WTC11 (cell line): ENCODE results near the gene ZNF664. TPM values are rescaled to one million over a fixed set of nuclear protein-coding genes. Genes with fewer than 3 reads are reported as not detected.

Experiments used
- ATAC-seq: fragments of 200-7000 bp; cut with Tn5 transposase; 2 replicates; pipeline ENCODE4 v1.10.0; 2021; ENCODE audit warnings: mild to moderate bottlenecking, moderate library complexity
- CTCF ChIA-PET: fragments of 300-600 bp; sonication (Branson Sonifier 250); formaldehyde crosslinking; loops from one replicate; lab custom pipeline; 2021; ENCODE audit warnings: antibody characterized with exemption; lab: Charles Lee
- POLR2A ChIA-PET: fragments of 350-600 bp; sonication (Branson Sonifier 250); formaldehyde crosslinking; loops from one replicate; lab custom pipeline; 2021; ENCODE audit warnings: antibody characterized with exemption; lab: Charles Lee
- DNase-seq: peaks from one replicate; pipeline ENCODE4 v3.0.0; 2021; ENCODE audit warnings: low spot score
- H3K27ac Mint-ChIP-seq: 2 replicates; pipeline ENCODE4 v1.8.0; 2021; ENCODE audit warnings: mixed read lengths
- H3K27me3 Mint-ChIP-seq: 2 replicates; pipeline ENCODE4 v1.8.0; 2021; ENCODE audit warnings: low read depth, mild to moderate bottlenecking, moderate library complexity, mixed read lengths
- H3K36me3 Mint-ChIP-seq: 2 replicates; pipeline ENCODE4 v1.8.0; 2021; ENCODE audit warnings: mixed read lengths
- H3K4me1 Mint-ChIP-seq: 2 replicates; pipeline ENCODE4 v1.8.0; 2022; ENCODE audit warnings: mixed read lengths
- H3K4me3 Mint-ChIP-seq: 2 replicates; pipeline ENCODE4 v1.8.0; 2021; ENCODE audit warnings: mild to moderate bottlenecking, moderate library complexity, mixed read lengths
- H3K9me3 Mint-ChIP-seq: 2 replicates; pipeline ENCODE4 v1.8.0; 2021; ENCODE audit warnings: mixed read lengths
- ESRRA ChIP-seq: sonication (generic); formaldehyde crosslinking; IDR thresholded peaks from 2 replicates; pipeline ENCODE4 v1.8.1; 2022; ENCODE audit warnings: mild to moderate bottlenecking, missing genetic modification reagents, borderline replicate concordance
- FOXP1 ChIP-seq: sonication (generic); formaldehyde crosslinking; IDR thresholded peaks from 2 replicates; pipeline ENCODE4 v1.8.0; 2022; ENCODE audit warnings: missing genetic modification reagents, mild to moderate bottlenecking, moderate library complexity, borderline replicate concordance
- GTF2I ChIP-seq: fragments of 250-450 bp; sonication (Bioruptor Pico); conservative IDR thresholded peaks from 2 replicates; pipeline ENCODE4 v1.4.0; 2021; ENCODE audit warnings: mild to moderate bottlenecking
- IRF2 ChIP-seq: sonication (generic); formaldehyde crosslinking; IDR thresholded peaks from 2 replicates; pipeline ENCODE4 v1.8.0; 2022; ENCODE audit warnings: low read depth, missing genetic modification reagents, borderline replicate concordance
- MYBL2 ChIP-seq: sonication (generic); formaldehyde crosslinking; IDR thresholded peaks from 2 replicates; pipeline ENCODE4 v1.8.1; 2023; ENCODE audit warnings: mild to moderate bottlenecking, moderate library complexity, missing genetic modification reagents
- NFATC4 ChIP-seq: fragments of 250-450 bp; sonication (Bioruptor Pico); IDR thresholded peaks from 2 replicates; pipeline ENCODE4 v1.9.0; 2021; ENCODE audit warnings: mild to moderate bottlenecking
- NFYB ChIP-seq: sonication (generic); formaldehyde crosslinking; conservative IDR thresholded peaks from 2 replicates; pipeline ENCODE4 v1.8.0; 2022; ENCODE audit warnings: low read depth, missing genetic modification reagents
- PRRX2 ChIP-seq: fragments of 250-450 bp; sonication (Bioruptor Pico); IDR thresholded peaks from 2 replicates; pipeline ENCODE4 v1.8.0; 2021; ENCODE audit warnings: mild to moderate bottlenecking
- SMAD4 ChIP-seq: sonication (generic); formaldehyde crosslinking; IDR thresholded peaks from 2 replicates; pipeline ENCODE4 v1.8.0; 2022; ENCODE audit warnings: mild to moderate bottlenecking, missing genetic modification reagents
- TEAD1 ChIP-seq: sonication (generic); formaldehyde crosslinking; IDR thresholded peaks from 2 replicates; pipeline ENCODE4 v1.8.0; 2022; ENCODE audit warnings: mild to moderate bottlenecking, missing genetic modification reagents
- TEAD4 ChIP-seq: sonication (generic); formaldehyde crosslinking; IDR thresholded peaks from 2 replicates; pipeline ENCODE4 v1.8.0; 2022; ENCODE audit warnings: mild to moderate bottlenecking, missing genetic modification reagents
- ZNF219 ChIP-seq: sonication (generic); formaldehyde crosslinking; IDR thresholded peaks from 2 replicates; pipeline ENCODE4 v1.8.0; 2023; ENCODE audit warnings: missing genetic modification reagents, mild to moderate bottlenecking, borderline replicate concordance
- ZNF317 ChIP-seq: sonication (generic); formaldehyde crosslinking; IDR thresholded peaks from 2 replicates; pipeline ENCODE4 v1.8.1; 2023; ENCODE audit warnings: low read depth, mild to moderate bottlenecking, moderate library complexity, missing genetic modification reagents, borderline replicate concordance
- total RNA-seq: library from RNA; stranded (reverse); gene quantifications from 3 replicates; pipeline ENCODE4 v1.2.3, GENCODE V29; 2021
- TF ChIP-seq, protein P1 (sequence below): sonication (generic); formaldehyde crosslinking; IDR thresholded peaks from 2 replicates; pipeline ENCODE4 v1.8.0; 2022; ENCODE audit warnings: mild to moderate bottlenecking, missing genetic modification reagents
- TF ChIP-seq, protein P2 (sequence below): sonication (generic); formaldehyde crosslinking; IDR thresholded peaks from 2 replicates; pipeline ENCODE4 v1.8.1; 2023; ENCODE audit warnings: mild to moderate bottlenecking, missing genetic modification reagents, moderate library complexity
- TF ChIP-seq, protein P3 (sequence below): sonication (generic); formaldehyde crosslinking; IDR thresholded peaks from 2 replicates; pipeline ENCODE4 v1.8.0; 2022; ENCODE audit warnings: mild to moderate bottlenecking, missing genetic modification reagents
- TF ChIP-seq, protein P4 (sequence below): sonication (generic); formaldehyde crosslinking; conservative IDR thresholded peaks from 2 replicates; pipeline ENCODE4 v1.8.1; 2023; ENCODE audit warnings: mild to moderate bottlenecking, low read depth, missing genetic modification reagents, moderate library complexity
- TF ChIP-seq, protein P5 (sequence below): sonication (generic); formaldehyde crosslinking; IDR thresholded peaks from 2 replicates; pipeline ENCODE4 v1.8.1; 2022; ENCODE audit warnings: low read depth, mild to moderate bottlenecking, moderate library complexity, missing genetic modification reagents, borderline replicate concordance
- TF ChIP-seq, protein P6 (sequence below): fragments of 250-450 bp; sonication (Bioruptor Pico); IDR thresholded peaks from 2 replicates; pipeline ENCODE4 v1.8.0; 2021; ENCODE audit warnings: mild to moderate bottlenecking
- TF ChIP-seq, protein P7 (sequence below): fragments of 250-450 bp; sonication (Bioruptor Pico); IDR thresholded peaks from 2 replicates; pipeline ENCODE4 v1.9.0; 2021; ENCODE audit warnings: mild to moderate bottlenecking
- TF ChIP-seq, protein P8 (sequence below): sonication (generic); formaldehyde crosslinking; IDR thresholded peaks from 2 replicates; pipeline ENCODE4 v1.8.0; 2022; ENCODE audit warnings: mild to moderate bottlenecking, missing genetic modification reagents

The ZNF664 gene
- total RNA-seq, 1 experiment from 2014 or later = 61.7 TPM

DNA sequence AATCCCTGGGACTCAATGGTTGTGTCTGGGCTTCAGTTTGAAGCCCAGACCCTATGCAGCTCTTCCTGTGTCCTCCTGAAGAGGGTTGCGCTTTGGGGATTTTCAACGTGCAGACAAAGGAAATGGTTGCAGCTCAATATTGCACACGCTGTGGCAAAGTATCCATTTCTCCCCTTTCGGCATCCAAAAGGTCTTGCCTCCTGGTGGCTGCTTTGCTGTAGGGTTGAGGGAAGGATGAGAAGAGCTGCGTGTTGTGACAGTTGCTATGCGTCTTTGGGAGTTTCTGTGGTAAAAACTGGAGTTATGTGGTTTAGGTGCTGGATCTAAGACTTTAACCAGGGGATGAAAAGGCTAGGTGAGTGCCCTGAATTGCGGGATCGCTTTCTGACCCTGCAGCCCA lies 71.0 kb downstream of the ZNF664 start (continued):
- TF ChIP-seq, protein P1, sequence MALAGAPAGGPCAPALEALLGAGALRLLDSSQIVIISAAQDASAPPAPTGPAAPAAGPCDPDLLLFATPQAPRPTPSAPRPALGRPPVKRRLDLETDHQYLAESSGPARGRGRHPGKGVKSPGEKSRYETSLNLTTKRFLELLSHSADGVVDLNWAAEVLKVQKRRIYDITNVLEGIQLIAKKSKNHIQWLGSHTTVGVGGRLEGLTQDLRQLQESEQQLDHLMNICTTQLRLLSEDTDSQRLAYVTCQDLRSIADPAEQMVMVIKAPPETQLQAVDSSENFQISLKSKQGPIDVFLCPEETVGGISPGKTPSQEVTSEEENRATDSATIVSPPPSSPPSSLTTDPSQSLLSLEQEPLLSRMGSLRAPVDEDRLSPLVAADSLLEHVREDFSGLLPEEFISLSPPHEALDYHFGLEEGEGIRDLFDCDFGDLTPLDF (CRISPR knock-in tag) = no peak

DNA sequence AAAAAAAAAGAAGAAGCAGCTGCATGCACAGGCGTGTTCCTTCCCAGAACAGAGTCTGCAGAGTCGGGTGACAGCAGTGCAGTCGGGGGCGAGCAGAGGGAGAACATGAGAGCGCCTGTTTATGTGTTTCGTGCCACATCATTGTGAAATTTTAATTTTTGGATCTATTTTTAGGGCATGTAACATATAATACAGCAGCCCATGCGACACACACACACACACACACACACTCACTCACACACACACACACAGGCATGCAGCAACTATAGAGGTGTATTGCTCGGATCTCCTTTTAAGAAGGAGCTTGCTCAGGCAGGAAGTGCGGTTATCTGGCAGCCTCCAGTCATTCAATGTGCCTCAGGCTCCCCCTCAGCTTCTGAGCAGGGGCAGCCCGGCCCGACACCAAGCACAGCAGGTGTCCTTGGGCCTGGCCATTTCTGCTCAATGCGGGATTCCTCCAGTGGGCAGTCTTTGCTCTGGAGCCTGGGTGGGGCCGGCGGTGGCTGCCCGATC lies 71.8 kb downstream of the ZNF664 start:
- POLR2A ChIA-PET = interaction anchor here (0.6 to 0.9 kb wide), 2 partner anchors 277 to 870 kb away, joined by 3 read pairs; partner anchors contain the start of gene UBC
- TF ChIP-seq, protein P2, sequence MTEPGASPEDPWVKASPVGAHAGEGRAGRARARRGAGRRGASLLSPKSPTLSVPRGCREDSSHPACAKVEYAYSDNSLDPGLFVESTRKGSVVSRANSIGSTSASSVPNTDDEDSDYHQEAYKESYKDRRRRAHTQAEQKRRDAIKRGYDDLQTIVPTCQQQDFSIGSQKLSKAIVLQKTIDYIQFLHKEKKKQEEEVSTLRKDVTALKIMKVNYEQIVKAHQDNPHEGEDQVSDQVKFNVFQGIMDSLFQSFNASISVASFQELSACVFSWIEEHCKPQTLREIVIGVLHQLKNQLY (CRISPR knock-in tag) = no peak
- TF ChIP-seq TEAD4 (no peak), FOXP1 (no peak), SMAD4 (no peak), MYBL2 (CRISPR knock-in tag) (no peak), ZNF219 (no peak), PRRX2 (CRISPR knock-in tag) (no peak), ESRRA (CRISPR knock-in tag) (no peak), TEAD1 (CRISPR knock-in tag) (no peak), IRF2 (CRISPR knock-in tag) (no peak), ZNF317 (CRISPR knock-in tag) (no peak), GTF2I (no peak), NFATC4 (no peak), NFYB (CRISPR knock-in tag) (no peak)
- TF ChIP-seq, protein P3, sequence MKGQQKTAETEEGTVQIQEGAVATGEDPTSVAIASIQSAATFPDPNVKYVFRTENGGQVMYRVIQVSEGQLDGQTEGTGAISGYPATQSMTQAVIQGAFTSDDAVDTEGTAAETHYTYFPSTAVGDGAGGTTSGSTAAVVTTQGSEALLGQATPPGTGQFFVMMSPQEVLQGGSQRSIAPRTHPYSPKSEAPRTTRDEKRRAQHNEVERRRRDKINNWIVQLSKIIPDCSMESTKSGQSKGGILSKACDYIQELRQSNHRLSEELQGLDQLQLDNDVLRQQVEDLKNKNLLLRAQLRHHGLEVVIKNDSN (CRISPR knock-in tag) = no peak
- TF ChIP-seq, protein P4, sequence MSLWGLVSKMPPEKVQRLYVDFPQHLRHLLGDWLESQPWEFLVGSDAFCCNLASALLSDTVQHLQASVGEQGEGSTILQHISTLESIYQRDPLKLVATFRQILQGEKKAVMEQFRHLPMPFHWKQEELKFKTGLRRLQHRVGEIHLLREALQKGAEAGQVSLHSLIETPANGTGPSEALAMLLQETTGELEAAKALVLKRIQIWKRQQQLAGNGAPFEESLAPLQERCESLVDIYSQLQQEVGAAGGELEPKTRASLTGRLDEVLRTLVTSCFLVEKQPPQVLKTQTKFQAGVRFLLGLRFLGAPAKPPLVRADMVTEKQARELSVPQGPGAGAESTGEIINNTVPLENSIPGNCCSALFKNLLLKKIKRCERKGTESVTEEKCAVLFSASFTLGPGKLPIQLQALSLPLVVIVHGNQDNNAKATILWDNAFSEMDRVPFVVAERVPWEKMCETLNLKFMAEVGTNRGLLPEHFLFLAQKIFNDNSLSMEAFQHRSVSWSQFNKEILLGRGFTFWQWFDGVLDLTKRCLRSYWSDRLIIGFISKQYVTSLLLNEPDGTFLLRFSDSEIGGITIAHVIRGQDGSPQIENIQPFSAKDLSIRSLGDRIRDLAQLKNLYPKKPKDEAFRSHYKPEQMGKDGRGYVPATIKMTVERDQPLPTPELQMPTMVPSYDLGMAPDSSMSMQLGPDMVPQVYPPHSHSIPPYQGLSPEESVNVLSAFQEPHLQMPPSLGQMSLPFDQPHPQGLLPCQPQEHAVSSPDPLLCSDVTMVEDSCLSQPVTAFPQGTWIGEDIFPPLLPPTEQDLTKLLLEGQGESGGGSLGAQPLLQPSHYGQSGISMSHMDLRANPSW (CRISPR knock-in tag) = no peak
- TF ChIP-seq, protein P5, sequence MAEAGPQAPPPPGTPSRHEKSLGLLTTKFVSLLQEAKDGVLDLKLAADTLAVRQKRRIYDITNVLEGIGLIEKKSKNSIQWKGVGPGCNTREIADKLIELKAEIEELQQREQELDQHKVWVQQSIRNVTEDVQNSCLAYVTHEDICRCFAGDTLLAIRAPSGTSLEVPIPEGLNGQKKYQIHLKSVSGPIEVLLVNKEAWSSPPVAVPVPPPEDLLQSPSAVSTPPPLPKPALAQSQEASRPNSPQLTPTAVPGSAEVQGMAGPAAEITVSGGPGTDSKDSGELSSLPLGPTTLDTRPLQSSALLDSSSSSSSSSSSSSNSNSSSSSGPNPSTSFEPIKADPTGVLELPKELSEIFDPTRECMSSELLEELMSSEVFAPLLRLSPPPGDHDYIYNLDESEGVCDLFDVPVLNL (CRISPR knock-in tag) = no peak
- TF ChIP-seq, protein P6, sequence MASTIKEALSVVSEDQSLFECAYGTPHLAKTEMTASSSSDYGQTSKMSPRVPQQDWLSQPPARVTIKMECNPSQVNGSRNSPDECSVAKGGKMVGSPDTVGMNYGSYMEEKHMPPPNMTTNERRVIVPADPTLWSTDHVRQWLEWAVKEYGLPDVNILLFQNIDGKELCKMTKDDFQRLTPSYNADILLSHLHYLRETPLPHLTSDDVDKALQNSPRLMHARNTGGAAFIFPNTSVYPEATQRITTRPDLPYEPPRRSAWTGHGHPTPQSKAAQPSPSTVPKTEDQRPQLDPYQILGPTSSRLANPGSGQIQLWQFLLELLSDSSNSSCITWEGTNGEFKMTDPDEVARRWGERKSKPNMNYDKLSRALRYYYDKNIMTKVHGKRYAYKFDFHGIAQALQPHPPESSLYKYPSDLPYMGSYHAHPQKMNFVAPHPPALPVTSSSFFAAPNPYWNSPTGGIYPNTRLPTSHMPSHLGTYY (CRISPR knock-in tag) = no peak
- TF ChIP-seq, protein P7, sequence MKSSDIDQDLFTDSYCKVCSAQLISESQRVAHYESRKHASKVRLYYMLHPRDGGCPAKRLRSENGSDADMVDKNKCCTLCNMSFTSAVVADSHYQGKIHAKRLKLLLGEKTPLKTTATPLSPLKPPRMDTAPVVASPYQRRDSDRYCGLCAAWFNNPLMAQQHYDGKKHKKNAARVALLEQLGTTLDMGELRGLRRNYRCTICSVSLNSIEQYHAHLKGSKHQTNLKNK (CRISPR knock-in tag) = no peak
- TF ChIP-seq, protein P8, sequence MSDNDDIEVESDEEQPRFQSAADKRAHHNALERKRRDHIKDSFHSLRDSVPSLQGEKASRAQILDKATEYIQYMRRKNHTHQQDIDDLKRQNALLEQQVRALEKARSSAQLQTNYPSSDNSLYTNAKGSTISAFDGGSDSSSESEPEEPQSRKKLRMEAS (CRISPR knock-in tag) = no peak
- Mint-ChIP-seq H3K4me3 (no peak overlapping the region), H3K4me1 (peaks cover 22% of the 10 kb centered on the region), H3K27ac (no peak overlapping the region), H3K36me3 (peaks cover 31% of the 10 kb centered on the region), H3K9me3 (peaks cover 35% of the 10 kb centered on the region), H3K27me3 (peaks cover 6% of the 10 kb centered on the region; the same call in 1 of the 2 replicates)
- no peak for DNase-seq
- no peak; the same call in 1 of the 2 replicates for ATAC-seq
- CTCF ChIA-PET = interaction anchor here (0.8 to 3.5 kb wide), 8 partner anchors 9 to 727 kb away, joined by 3 to 34 read pairs (median 4); no protein-coding TSS in a partner anchor
